CD14-positive monocyte (primary cell): ENCODE results near the gene TUBG1. TPM values are rescaled to one million over a fixed set of nuclear protein-coding genes. Genes with fewer than 3 reads are reported as not detected.

Experiments
- DNase-seq, 3 donors: peaks; one replicate each; pipeline ENCODE4 v3.0.0-alpha.2; 2011 to 2022
- H2AFZ ChIP-seq: 2 replicates; pipeline ENCODE4 v1.6.0; 2012; ENCODE audit warnings: mild to moderate bottlenecking, low read depth, low read length, inconsistent platforms; ENCODE audit not compliant: insufficient read depth, poor library complexity, severe bottlenecking
- H3K27ac ChIP-seq, 2 donors: 1 replicate in 1 of 2; 2 replicates in 1 of 2; pipeline ENCODE4 v1.5.1; 2012 to 2013; ENCODE audit warnings: low read length in 2 of 2, control low read depth in 1 of 2, inconsistent platforms in 1 of 2, low read depth in 1 of 2, mild to moderate bottlenecking in 1 of 2
- H3K27me3 ChIP-seq, 2 donors: one replicate each; pipeline versions ENCODE4 v1.6.0 to v1.6.1; 2011 to 2013; ENCODE audit warnings: low read length in 2 of 2; ENCODE audit not compliant: control insufficient read depth in 2 of 2, insufficient read depth in 2 of 2
- H3K36me3 ChIP-seq, 2 donors: replicated peaks in 1 of 2; 1 replicate in 1 of 2; 2 replicates in 1 of 2; pipeline versions ENCODE4 v1.5.1 to v1.6.1; 2012 to 2013; ENCODE audit warnings: low read length in 2 of 2, control low read depth in 1 of 2, inconsistent platforms in 1 of 2, mild to moderate bottlenecking in 1 of 2; ENCODE audit not compliant: insufficient read depth in 2 of 2, control insufficient read depth in 1 of 2
- H3K4me1 ChIP-seq, 2 donors: 1 replicate in 1 of 2; 2 replicates in 1 of 2; pipeline versions ENCODE4 v1.5.1 to v1.6.1; 2012 to 2013; ENCODE audit warnings: low read length in 2 of 2, control low read depth in 1 of 2, inconsistent platforms in 1 of 2, mild to moderate bottlenecking in 1 of 2, moderate library complexity in 1 of 2; ENCODE audit not compliant: insufficient read depth in 2 of 2, control insufficient read depth in 1 of 2
- H3K4me2 ChIP-seq: replicated peaks from 2 replicates; pipeline ENCODE3; 2012; ENCODE audit warnings: low read length, moderate library complexity, mild to moderate bottlenecking; ENCODE audit not compliant: poor library complexity, severe bottlenecking; ENCODE audit errors: extremely low read depth
- H3K4me3 ChIP-seq, 3 experiments: fragments of 200-600 bp in 1 of 3; sonication (generic) in 1 of 3; replicated peaks in 1 of 3; 1 replicate in 2 of 3; 2 replicates in 1 of 3; pipeline ENCODE4 v1.5.1; 2011 to 2013; ENCODE audit warnings: low read length in 3 of 3, mild to moderate bottlenecking in 3 of 3, control low read depth in 2 of 3, low read depth in 2 of 3, inconsistent platforms in 1 of 3, moderate library complexity in 1 of 3
- H3K79me2 ChIP-seq: 2 replicates; pipeline ENCODE4 v1.6.0; 2012; ENCODE audit warnings: mild to moderate bottlenecking, control low read depth, inconsistent platforms, low read length, moderate library complexity; ENCODE audit not compliant: insufficient read depth
- H3K9ac ChIP-seq: 2 replicates; pipeline ENCODE4 v1.6.0; 2017; ENCODE audit warnings: low read length, mild to moderate bottlenecking; ENCODE audit not compliant: insufficient read depth, poor library complexity, severe bottlenecking
- H3K9me3 ChIP-seq, 2 donors: replicated peaks in 1 of 2; 1 replicate in 1 of 2; 2 replicates in 1 of 2; pipeline versions ENCODE4 v1.5.1 to v1.6.1; 2012 to 2013; ENCODE audit warnings: low read length in 2 of 2, control low read depth in 1 of 2; ENCODE audit not compliant: control insufficient read depth in 1 of 2, insufficient read depth in 1 of 2
- H4K20me1 ChIP-seq: 2 replicates; pipeline ENCODE4 v1.6.0; 2012; ENCODE audit warnings: mild to moderate bottlenecking, low read length, control low read depth, moderate library complexity; ENCODE audit not compliant: insufficient read depth
- H3K27ac Mint-ChIP-seq, 7 donors: one replicate each; pipeline ENCODE4 v1.8.0; 2020; ENCODE audit warnings: mild to moderate bottlenecking in 7 of 7, mixed read lengths in 7 of 7, moderate library complexity in 6 of 7, inconsistent platforms in 2 of 7
- H3K27me3 Mint-ChIP-seq, 3 donors: one replicate each; pipeline ENCODE4 v1.8.0; 2021 to 2022; ENCODE audit warnings: low read depth in 3 of 3, mild to moderate bottlenecking in 3 of 3, mixed read lengths in 3 of 3, moderate library complexity in 3 of 3, inconsistent platforms in 1 of 3
- H3K36me3 Mint-ChIP-seq, 2 donors: one replicate each; pipeline ENCODE4 v1.8.0; 2020; ENCODE audit warnings: mixed read lengths in 2 of 2, inconsistent platforms in 1 of 2, mild to moderate bottlenecking in 1 of 2
- H3K4me1 Mint-ChIP-seq: one replicate; pipeline ENCODE4 v1.8.0; 2020; ENCODE audit warnings: mild to moderate bottlenecking, mixed read lengths
- H3K4me3 Mint-ChIP-seq, 2 donors: one replicate each; pipeline ENCODE4 v1.8.0; 2020; ENCODE audit warnings: mild to moderate bottlenecking in 2 of 2, mixed read lengths in 2 of 2, moderate library complexity in 1 of 2
- H3K9me3 Mint-ChIP-seq, 7 donors: one replicate each; pipeline ENCODE4 v1.8.0; 2020 to 2022; ENCODE audit warnings: mixed read lengths in 7 of 7, mild to moderate bottlenecking in 6 of 7, moderate library complexity in 6 of 7, inconsistent platforms in 2 of 7
- WGBS: methylation state at CpG from one replicate; pipeline ENCODE4 v1.1.5; 2013; ENCODE audit warnings: missing lambda C conversion rate; ENCODE audit not compliant: insufficient coverage; 5-methylcytosine and 5-hydroxymethylcytosine counted together
- intact Hi-C, 2 donors: fragments of 100-400 bp; cut with micrococcal nuclease; formaldehyde crosslinking; loops; one replicate each; pipeline versions ENCODE4 v1.15.0 to v1.15.1; 2023
- polyA plus RNA-seq, 3 donors: library from polyadenylated mRNA; depleted of rRNA in 1 of 3; unstranded in 2 of 3; stranded (reverse) in 1 of 3; fragments of 300-500 nt in 2 of 3; fragments of >200 nt in 1 of 3; fragmentation: Illumina TruSeq in 2 of 3; gene quantifications; 1 replicate in 2 of 3; 2 replicates in 1 of 3; pipeline ENCODE4 v1.2.3, GENCODE V29; 2012 to 2021
- TF ChIP-seq, protein P1 (sequence below): fragments of 200-600 bp; IDR thresholded peaks from one replicate; pipeline ENCODE4 v1.8.0; 2022; ENCODE audit warnings: antibody characterized with exemption, mild to moderate bottlenecking

The TUBG1 gene
- polyA plus RNA-seq, 3 donors: 7.5 to 17.4 (median 10.2) TPM

DNA sequence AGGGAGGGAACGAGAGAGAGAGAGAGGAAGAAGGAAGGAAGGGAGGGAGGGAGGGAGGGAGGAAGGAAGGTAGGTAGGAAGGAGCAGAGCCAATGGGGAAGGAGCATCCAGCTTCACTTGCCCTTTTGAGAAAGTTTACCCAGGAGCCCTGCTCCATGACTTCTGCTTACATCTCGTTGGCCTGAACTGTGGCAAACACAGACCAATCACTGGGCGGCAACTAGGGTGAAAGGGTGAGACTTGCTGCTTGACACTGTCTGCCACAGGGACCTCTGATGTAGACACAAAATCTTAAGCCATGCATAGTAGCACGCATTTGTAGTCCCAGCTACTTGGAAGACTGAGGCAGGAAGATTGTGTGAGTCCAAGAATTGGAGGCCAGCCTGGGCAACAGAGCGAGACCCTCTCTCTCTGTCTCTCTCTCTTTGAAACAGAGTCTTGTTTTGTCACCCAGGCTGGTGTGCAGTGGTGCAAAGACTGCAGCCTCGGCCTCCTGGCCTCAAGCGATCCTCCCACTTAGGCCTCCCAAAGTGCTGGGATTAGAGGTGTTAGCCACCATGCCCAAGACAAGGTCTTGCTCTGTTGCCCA is 30.1 kb downstream of the TUBG1 start:
- Histone ChIP-seq H3K27me3 (no peaks in the 10 kb centered on the region), H4K20me1 (no peaks in the 10 kb centered on the region), H3K9me3 (no peaks in the 10 kb centered on the region), H3K36me3 (no peaks in the 10 kb centered on the region), H2AFZ (no peak overlapping the region), H3K4me2 (no peak overlapping the region), H3K27ac (no peak overlapping the region), H3K9ac (no peak overlapping the region), H3K4me3 (no peak overlapping the region), H3K79me2 (no peaks in the 10 kb centered on the region), H3K4me1 (no peaks in the 10 kb centered on the region)
- no peak overlapping the region for H3K27ac Mint-ChIP-seq
- no peaks in the 10 kb centered on the region for H3K36me3 Mint-ChIP-seq
- WGBS: 79% methylated on average over 4 of the region's 7 CpGs
- TF ChIP-seq, protein P1, sequence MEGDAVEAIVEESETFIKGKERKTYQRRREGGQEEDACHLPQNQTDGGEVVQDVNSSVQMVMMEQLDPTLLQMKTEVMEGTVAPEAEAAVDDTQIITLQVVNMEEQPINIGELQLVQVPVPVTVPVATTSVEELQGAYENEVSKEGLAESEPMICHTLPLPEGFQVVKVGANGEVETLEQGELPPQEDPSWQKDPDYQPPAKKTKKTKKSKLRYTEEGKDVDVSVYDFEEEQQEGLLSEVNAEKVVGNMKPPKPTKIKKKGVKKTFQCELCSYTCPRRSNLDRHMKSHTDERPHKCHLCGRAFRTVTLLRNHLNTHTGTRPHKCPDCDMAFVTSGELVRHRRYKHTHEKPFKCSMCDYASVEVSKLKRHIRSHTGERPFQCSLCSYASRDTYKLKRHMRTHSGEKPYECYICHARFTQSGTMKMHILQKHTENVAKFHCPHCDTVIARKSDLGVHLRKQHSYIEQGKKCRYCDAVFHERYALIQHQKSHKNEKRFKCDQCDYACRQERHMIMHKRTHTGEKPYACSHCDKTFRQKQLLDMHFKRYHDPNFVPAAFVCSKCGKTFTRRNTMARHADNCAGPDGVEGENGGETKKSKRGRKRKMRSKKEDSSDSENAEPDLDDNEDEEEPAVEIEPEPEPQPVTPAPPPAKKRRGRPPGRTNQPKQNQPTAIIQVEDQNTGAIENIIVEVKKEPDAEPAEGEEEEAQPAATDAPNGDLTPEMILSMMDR: no peak
- H3K27me3 Mint-ChIP-seq: peaks cover 7 to 14% (median 10%) of the 10 kb centered on the region in 3 donors
- intact Hi-C loops: no loop called here
- no peak overlapping the region for H3K4me3 Mint-ChIP-seq
- H3K9me3 Mint-ChIP-seq: peaks cover 0 to 4% (median 0%) of the 10 kb centered on the region in 7 donors
- DNase-seq: no peak
- peaks cover 2% of the 10 kb centered on the region for H3K4me1 Mint-ChIP-seq

DNA sequence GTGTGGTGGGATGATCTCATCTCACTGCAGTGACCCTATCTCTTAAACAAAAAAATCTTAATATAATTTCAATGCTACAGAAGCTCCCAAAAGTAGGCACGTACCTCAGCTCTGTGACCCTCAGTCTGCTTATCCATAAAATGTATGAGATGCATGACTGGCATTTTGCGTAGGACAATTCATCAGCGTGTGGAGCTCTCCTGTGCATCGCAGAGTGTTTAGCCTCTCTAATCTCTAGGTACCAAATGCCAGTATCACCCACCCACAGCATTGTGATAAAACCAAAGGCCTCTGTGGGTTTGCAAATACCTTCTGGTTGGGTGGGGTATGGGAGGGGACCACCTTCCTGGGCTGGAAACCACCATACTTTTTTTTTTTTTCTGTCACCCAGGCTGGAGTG is 30.6 kb downstream of the TUBG1 start:
- Mint-ChIP-seq H3K27me3 (peaks cover 7 to 16% (median 9%) of the 10 kb centered on the region in 3 donors), H3K4me3 (no peak overlapping the region), H3K36me3 (no peaks in the 10 kb centered on the region), H3K4me1 (peaks cover 2% of the 10 kb centered on the region), H3K9me3 (peaks cover 0 to 4% (median 0%) of the 10 kb centered on the region in 7 donors), H3K27ac (no peak overlapping the region)
- Histone ChIP-seq H3K27me3 (no peaks in the 10 kb centered on the region), H2AFZ (no peak overlapping the region), H3K27ac (no peak overlapping the region), H3K79me2 (no peaks in the 10 kb centered on the region), H3K9ac (no peak overlapping the region), H3K4me3 (no peak overlapping the region), H3K4me2 (no peak overlapping the region), H3K4me1 (no peaks in the 10 kb centered on the region), H3K36me3 (no peaks in the 10 kb centered on the region), H3K9me3 (no peaks in the 10 kb centered on the region), H4K20me1 (no peaks in the 10 kb centered on the region)
- TF ChIP-seq, protein P1: no peak
- no peak for DNase-seq
- intact Hi-C loops: no loop called here
- 95% methylated on average over 2 of the region's 4 CpGs for WGBS
